Activated CD4-positive, alpha-beta T cell treated with anti-CD3 and anti-CD28 coated beads, Interleukin-2, amount 10 ng/mL, durations not matched to agents 24 days and 14 days (primary cell): ENCODE measurements around the gene TARBP1. TPM values are rescaled to one million over a fixed set of nuclear protein-coding genes. Genes with fewer than 3 reads are reported as not detected.
A peak's percentile ranks its signal among the peaks of the same experiment; 100 is the strongest.

ENCODE experiments used
- DNase-seq: peaks from one replicate; pipeline ENCODE4 v3.0.0; 2022
- H3K27ac Mint-ChIP-seq: one replicate; pipeline ENCODE4 v1.8.0; 2022; ENCODE audit warnings: mild to moderate bottlenecking, mixed read lengths
- H3K27me3 Mint-ChIP-seq: one replicate; pipeline ENCODE4 v1.8.0; 2022; ENCODE audit warnings: mixed read lengths
- H3K36me3 Mint-ChIP-seq: one replicate; pipeline ENCODE4 v1.8.0; 2022; ENCODE audit warnings: low read depth, mild to moderate bottlenecking, mixed read lengths
- H3K4me1 Mint-ChIP-seq: one replicate; pipeline ENCODE4 v1.8.0; 2021; ENCODE audit warnings: mixed read lengths
- H3K4me3 Mint-ChIP-seq: one replicate; pipeline ENCODE4 v1.8.0; 2022; ENCODE audit warnings: mild to moderate bottlenecking, moderate library complexity, mixed read lengths
- H3K9me3 Mint-ChIP-seq: one replicate; pipeline ENCODE4 v1.8.0; 2021; ENCODE audit warnings: mixed read lengths
- intact Hi-C: fragments of 100-400 bp; cut with micrococcal nuclease; formaldehyde crosslinking; loops from one replicate; pipeline ENCODE4 v1.15.1; 2023
- total RNA-seq: library from RNA; stranded (reverse); gene quantifications from 2 replicates; pipeline ENCODE4 v1.2.3, GENCODE V29; 2022

The TARBP1 gene
- total RNA-seq, 1 donor from 2014 or later: 75.9 TPM

- Mint-ChIP-seq H3K27ac (no peak overlapping the region), H3K4me1 (no peaks in the 10 kb centered on the region), H3K27me3 (peaks cover 22% of the 10 kb centered on the region), H3K36me3 (no peaks in the 10 kb centered on the region), H3K4me3 (no peak overlapping the region), H3K9me3 (no peaks in the 10 kb centered on the region)
- intact Hi-C loops: no loop called here
- peak; percentile 30 for DNase-seq
Observed at GRCh38 chr1:234345237-234345636, 133.7 kb downstream of the TARBP1 start.

DNA sequence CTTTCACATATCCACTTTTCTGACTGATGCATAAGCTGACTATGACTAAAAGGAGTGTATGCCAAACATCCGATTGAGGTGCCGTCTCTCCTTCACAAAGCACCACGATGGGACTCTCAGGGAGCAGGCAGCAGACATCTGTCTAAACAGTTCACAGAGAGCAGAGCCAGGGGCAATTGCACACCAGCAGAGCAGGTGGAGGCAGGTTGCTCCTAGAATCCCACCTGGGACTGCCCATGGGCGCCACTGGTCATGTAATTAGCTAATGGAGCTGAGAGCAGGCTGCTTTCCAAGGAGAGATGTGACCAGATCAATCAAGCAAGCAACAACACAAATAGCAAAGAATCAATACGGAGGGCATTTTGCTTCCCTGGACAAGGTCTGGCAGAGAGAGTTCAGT is 136.2 kb downstream of the TARBP1 start:
- peak; percentile 53 for DNase-seq
- Mint-ChIP-seq H3K9me3 (no peaks in the 10 kb centered on the region), H3K27me3 (peaks cover 28% of the 10 kb centered on the region), H3K4me1 (no peaks in the 10 kb centered on the region), H3K4me3 (no peak overlapping the region), H3K27ac (no peak overlapping the region), H3K36me3 (no peaks in the 10 kb centered on the region)
- intact Hi-C loops: no loop called here

Other genes starting within 250 kb of the TARBP1 start
- gene COA6, start 105.7 kb downstream of the TARBP1 start, total RNA-seq: 67.7 and 68.3 TPM in 2 replicates
- 206 and 217 TPM in 2 replicates for gene IRF2BP2, start 131.0 kb upstream of the TARBP1 start, total RNA-seq